GM20000 (cell line): ENCODE results near the gene SERPINB1.
"Not testable (repeated sequence)": the region's sequence is repeated elsewhere in the genome, so short reads cannot be mapped to it uniquely, and the experiment has no call there.

Source experiments
- DNase-seq: peaks from one replicate; pipeline ENCODE4 v3.0.0; 2012; ENCODE audit warnings: low spot score
- CTCF ChIP-seq: IDR thresholded peaks from 2 replicates; pipeline ENCODE4 v1.5.1; 2012; ENCODE audit warnings: mild to moderate bottlenecking, control low read depth; ENCODE audit errors: extremely low read depth, missing control alignments

SERPINB1 gene

GRCh38 chr6:2857185-2857579, 15.5 kb upstream of the SERPINB1 start:
- TF ChIP-seq CTCF: no peak
- no peak for DNase-seq

- TF ChIP-seq CTCF: no peak
Observed at GRCh38 chr6:2855061-2855519, 13.4 kb upstream of the SERPINB1 start.

GRCh38 chr6:2854396-2854982, 12.8 kb upstream of the SERPINB1 start:
- no peak for DNase-seq

More at GRCh38 chr6:2855061-2855519, 13.4 kb upstream of the SERPINB1 start:
- no peak for DNase-seq

GRCh38 chr6:2853769-2854395, 12.2 kb upstream of the SERPINB1 start:
- no peak for TF ChIP-seq CTCF
- DNase-seq: peak; percentile 52

More at GRCh38 chr6:2854396-2854982, 12.8 kb upstream of the SERPINB1 start:
- TF ChIP-seq CTCF: no peak

- not testable (repeated sequence) for DNase-seq
Observed at GRCh38 chr6:2853378-2853768, 11.7 kb upstream of the SERPINB1 start.

- no peak for DNase-seq
- TF ChIP-seq CTCF: no peak
Observed at GRCh38 chr6:2852921-2853322, 11.3 kb upstream of the SERPINB1 start.

- TF ChIP-seq CTCF: no peak
Observed at GRCh38 chr6:2852514-2852855, 10.8 kb upstream of the SERPINB1 start.

GRCh38 chr6:2851727-2852513, 10.3 kb upstream of the SERPINB1 start:
- no peak for TF ChIP-seq CTCF
- DNase-seq: no peak

More at GRCh38 chr6:2852514-2852855, 10.8 kb upstream of the SERPINB1 start:
- no peak for DNase-seq
